Occipital lobe (tissue), 2 donors: Measurements from ENCODE around the gene NPAS3. TPM values are rescaled to one million over a fixed set of nuclear protein-coding genes. Genes with fewer than 3 reads are reported as not detected.

Source experiments
- DNase-seq: peaks from one replicate; lab custom pipeline; 2025; lab: John Stamatoyannopoulos, UW
- total RNA-seq: library from RNA; depleted of rRNA; stranded (reverse); fragments of >200 nt; gene quantifications from one replicate; pipeline ENCODE4 v1.2.3, GENCODE V29; 2014

The NPAS3 gene
- total RNA-seq, 1 donor from 2014 or later: 44.6 TPM

GRCh38 chr14:33010495-33010894, 71.8 kb downstream of the NPAS3 start:
- DNase-seq: no peak

- no peak for DNase-seq
Observed at GRCh38 chr14:33014710-33015109, 76.0 kb downstream of the NPAS3 start.

- DNase-seq: no peak
Observed at GRCh38 chr14:33016613-33017012, 77.9 kb downstream of the NPAS3 start.

- DNase-seq: no peak
Observed at GRCh38 chr14:33017016-33017415, 78.3 kb downstream of the NPAS3 start.

GRCh38 chr14:33019346-33019745, 80.7 kb downstream of the NPAS3 start:
- DNase-seq: no peak

GRCh38 chr14:33026850-33027430, 88.3 kb downstream of the NPAS3 start:
- DNase-seq: no peak

- DNase-seq: no peak
Observed at GRCh38 chr14:33029511-33029910, 90.8 kb downstream of the NPAS3 start.

- no peak for DNase-seq
Observed at GRCh38 chr14:33030386-33030785, 91.7 kb downstream of the NPAS3 start.

GRCh38 chr14:33035416-33036194, 96.9 kb downstream of the NPAS3 start:
- no peak for DNase-seq

- DNase-seq: no peak
Observed at GRCh38 chr14:33039311-33039710, 100.6 kb downstream of the NPAS3 start.

GRCh38 chr14:33040372-33041140, 101.9 kb downstream of the NPAS3 start:
- no peak for DNase-seq

GRCh38 chr14:33042591-33042990, 103.9 kb downstream of the NPAS3 start:
- no peak for DNase-seq

- no peak for DNase-seq
Observed at GRCh38 chr14:33045760-33046159, 107.1 kb downstream of the NPAS3 start.

GRCh38 chr14:33052943-33053342, 114.3 kb downstream of the NPAS3 start:
- DNase-seq: no peak

GRCh38 chr14:33056213-33056612, 117.5 kb downstream of the NPAS3 start:
- no peak for DNase-seq

GRCh38 chr14:33057585-33057984, 118.9 kb downstream of the NPAS3 start:
- DNase-seq: no peak

GRCh38 chr14:33061667-33062325, 123.1 kb downstream of the NPAS3 start:
- DNase-seq: no peak

- DNase-seq: no peak
Observed at GRCh38 chr14:33062476-33062875, 123.8 kb downstream of the NPAS3 start.

- DNase-seq: no peak
Observed at GRCh38 chr14:33062881-33063280, 124.2 kb downstream of the NPAS3 start.

GRCh38 chr14:33063521-33063920, 124.8 kb downstream of the NPAS3 start:
- no peak for DNase-seq

- no peak for DNase-seq
Observed at GRCh38 chr14:33065634-33066033, 127.0 kb downstream of the NPAS3 start.

GRCh38 chr14:33068040-33068439, 129.4 kb downstream of the NPAS3 start:
- no peak for DNase-seq
